ENCODE measurements around the gene GSTM2.

GRCh38 chr1:109642626-109643025 lies 25.2 kb upstream of the GSTM2 start:
- TF ChIP-seq CTCF (IDR thresholded peaks at IDR 0.05; ENCODE audit: low read depth, low read length, poor library complexity, severe bottlenecking) (no peak), EZH2phosphoT487 (IDR thresholded peaks at IDR 0.05; ENCODE audit: borderline replicate concordance, low read length) (no peak)

All from DOHH2 (cell line).